H1 (cell line): Measurements from ENCODE around the gene SLC12A8.

Source experiments
- EZH2 ChIP-seq: fragments of 200-600 bp; sonication (generic); IDR thresholded peaks from 2 replicates; pipeline ENCODE4 v1.7.1; 2012; ENCODE audit warnings: low read depth, mild to moderate bottlenecking, moderate library complexity, low read length, inconsistent platforms; ENCODE audit not compliant: severe bottlenecking
- FOSL1 ChIP-seq: IDR thresholded peaks from 2 replicates; pipeline ENCODE4 v1.6.1; 2011; ENCODE audit warnings: mild to moderate bottlenecking, low read depth, low read length, moderate library complexity; ENCODE audit not compliant: insufficient read depth
- GTF2F1 ChIP-seq: IDR thresholded peaks from 2 replicates; pipeline ENCODE4 v1.6.1; 2012; ENCODE audit warnings: low read depth, low read length, improper control_type of control experiment, borderline replicate concordance
- JUN ChIP-seq: IDR thresholded peaks from 2 replicates; pipeline ENCODE4 v1.6.1; 2011; ENCODE audit warnings: low read depth, mild to moderate bottlenecking, improper control_type of control experiment, low read length
- JUND ChIP-seq: IDR thresholded peaks from 2 replicates; pipeline ENCODE4 v1.6.1; 2011; ENCODE audit warnings: mild to moderate bottlenecking, improper control_type of control experiment, low read length
- MAX ChIP-seq: IDR thresholded peaks from 2 replicates; pipeline ENCODE4 v1.6.1; 2012; ENCODE audit warnings: inconsistent platforms
- RFX5 ChIP-seq: IDR thresholded peaks from 2 replicates; pipeline ENCODE4 v1.6.1; 2011; ENCODE audit warnings: low read depth, low read length, improper control_type of control experiment, borderline replicate concordance
- TAF1 ChIP-seq: IDR thresholded peaks from 2 replicates; pipeline ENCODE4 v1.6.1; 2011; ENCODE audit warnings: mild to moderate bottlenecking, low read depth, low read length
- USF2 ChIP-seq: IDR thresholded peaks from 2 replicates; pipeline ENCODE4 v1.6.1; 2011; ENCODE audit warnings: low read length, improper control_type of control experiment

- TF ChIP-seq RFX5: no peak
- TF ChIP-seq EZH2: no peak
- TF ChIP-seq FOSL1: no peak
- no peak for TF ChIP-seq USF2
- no peak for TF ChIP-seq TAF1
- TF ChIP-seq JUND: no peak
- no peak for TF ChIP-seq JUN
- TF ChIP-seq GTF2F1: no peak
- no peak for TF ChIP-seq MAX
Observed at GRCh38 chr3:125136966-125137357, 75.6 kb downstream of the SLC12A8 start.
